NCI-H146 (cell line): Measurements from ENCODE around the gene SDK2.

Experiments used
- DNase-seq: peaks from one replicate; lab custom pipeline; 2025; lab: John Stamatoyannopoulos, UW

Gene SDK2

GRCh38 chr17:73391331-73392265, 252.6 kb downstream of the SDK2 start:
- DNase-seq, result no peak

GRCh38 chr17:73390851-73391250, 253.4 kb downstream of the SDK2 start:
- no peak for DNase-seq

GRCh38 chr17:73390221-73390620, 254.0 kb downstream of the SDK2 start:
- DNase-seq, result no peak

- DNase-seq, result no peak
Observed at GRCh38 chr17:73389411-73389810, 254.8 kb downstream of the SDK2 start.

GRCh38 chr17:73388578-73388905, 255.7 kb downstream of the SDK2 start:
- DNase-seq, result no peak

GRCh38 chr17:73387746-73388577, 256.3 kb downstream of the SDK2 start:
- no peak for DNase-seq

- no peak for DNase-seq
Observed at GRCh38 chr17:73386561-73386960, 257.7 kb downstream of the SDK2 start.

- no peak for DNase-seq
Observed at GRCh38 chr17:73384926-73385325, 259.3 kb downstream of the SDK2 start.

- no peak for DNase-seq
Observed at GRCh38 chr17:73380439-73381106, 263.7 kb downstream of the SDK2 start.

GRCh38 chr17:73379826-73380225, 264.4 kb downstream of the SDK2 start:
- no peak for DNase-seq

- no peak for DNase-seq
Observed at GRCh38 chr17:73378974-73379470, 265.2 kb downstream of the SDK2 start.

- no peak for DNase-seq
Observed at GRCh38 chr17:73376636-73377035, 267.6 kb downstream of the SDK2 start.

- DNase-seq, result no peak
Observed at GRCh38 chr17:73376152-73376551, 268.1 kb downstream of the SDK2 start.

- DNase-seq, result no peak
Observed at GRCh38 chr17:73371836-73372235, 272.4 kb downstream of the SDK2 start.

- no peak for DNase-seq
Observed at GRCh38 chr17:73371285-73371684, 273.0 kb downstream of the SDK2 start.

GRCh38 chr17:73369817-73370490, 274.3 kb downstream of the SDK2 start:
- DNase-seq, result peak; percentile 72

- DNase-seq, result no peak
Observed at GRCh38 chr17:73369111-73369521, 275.1 kb downstream of the SDK2 start.

GRCh38 chr17:73368085-73368631, 276.1 kb downstream of the SDK2 start:
- no peak for DNase-seq

- no peak for DNase-seq
Observed at GRCh38 chr17:73365906-73366623, 278.2 kb downstream of the SDK2 start.

GRCh38 chr17:73365301-73365874, 278.9 kb downstream of the SDK2 start:
- DNase-seq, result no peak
